Ascending aorta (tissue), 2 donors: ENCODE measurements around the gene MYO9A. TPM values are rescaled to one million over a fixed set of nuclear protein-coding genes. Genes with fewer than 3 reads are reported as not detected.

Experiments used
- DNase-seq, 2 donors: peaks; one replicate each; pipeline ENCODE4 v3.0.0-alpha.2; 2019; ENCODE audit warnings: low spot score in 2 of 2
- H3K27ac ChIP-seq, 2 donors: fragments of 200-600 bp; sonication (generic); one replicate each; pipeline ENCODE4 v1.5.1; 2016 to 2017; ENCODE audit warnings: mild to moderate bottlenecking in 1 of 2
- H3K27me3 ChIP-seq: fragments of 200-600 bp; sonication (generic); one replicate; pipeline ENCODE4 v1.5.1; 2017
- H3K36me3 ChIP-seq, 2 donors: fragments of 200-600 bp; sonication (generic); one replicate each; pipeline ENCODE4 v1.5.1; 2016
- H3K4me1 ChIP-seq, 2 donors: fragments of 200-600 bp; sonication (generic); one replicate each; pipeline ENCODE4 v1.5.1; 2016 to 2017; ENCODE audit warnings: mild to moderate bottlenecking in 1 of 2
- H3K4me3 ChIP-seq, 2 donors: fragments of 200-600 bp; sonication (generic); one replicate each; pipeline ENCODE4 v1.5.1; 2016 to 2017; ENCODE audit warnings: mild to moderate bottlenecking in 1 of 2
- H3K9me3 ChIP-seq, 2 donors: fragments of 200-600 bp; sonication (generic); one replicate each; pipeline ENCODE4 v1.5.1; 2016
- CTCF ChIP-seq, 3 experiments: fragments of 200-600 bp in 2 of 3; fragments of 450-650 bp in 1 of 3; sonication (generic) in 2 of 3; IDR thresholded peaks; one replicate each; pipeline ENCODE4 v1.5.1; 2016 to 2019; ENCODE audit warnings: antibody characterized with exemption in 3 of 3, mild to moderate bottlenecking in 1 of 3, moderate library complexity in 1 of 3
- intact Hi-C: fragments of 100-400 bp; cut with DNase I; formaldehyde crosslinking; loops from one replicate; pipeline ENCODE4 v1.15.1; 2023
- total RNA-seq: library from RNA; depleted of rRNA; stranded (reverse); fragments of >200 nt; gene quantifications from one replicate; pipeline ENCODE4 v1.1.0, GENCODE V29; 2016

Gene MYO9A
- total RNA-seq, 1 donor from 2014 or later, result 128 TPM

- no peak for DNase-seq
- Histone ChIP-seq H3K9me3 (no peaks in the 10 kb centered on the region), H3K36me3 (peaks cover 0 to 21% of the 10 kb centered on the region in 2 donors), H3K4me3 (no peak overlapping the region), H3K27me3 (no peaks in the 10 kb centered on the region), H3K4me1 (no peaks in the 10 kb centered on the region), H3K27ac (no peak overlapping the region)
- TF ChIP-seq CTCF (IDR thresholded peaks at IDR 0.05), result no peak
- intact Hi-C loops, result no loop called here
Measured at GRCh38 chr15:71975816-71976150, 142.2 kb downstream of the MYO9A start.

GRCh38 chr15:71974211-71974610 lies 143.7 kb downstream of the MYO9A start:
- no peaks in the 10 kb centered on the region for H3K9me3 ChIP-seq
- no peak overlapping the region for H3K4me3 ChIP-seq
- intact Hi-C loops, result no loop called here
- H3K36me3 ChIP-seq, result peaks cover 0 to 21% of the 10 kb centered on the region in 2 donors
- H3K4me1 ChIP-seq, result no peaks in the 10 kb centered on the region
- no peak overlapping the region for H3K27ac ChIP-seq
- DNase-seq, result no peak
- no peaks in the 10 kb centered on the region for H3K27me3 ChIP-seq
- no peak for TF ChIP-seq CTCF (IDR thresholded peaks at IDR 0.05)

GRCh38 chr15:71973366-71973765 lies 144.6 kb downstream of the MYO9A start:
- H3K36me3 ChIP-seq, result peaks cover 0 to 21% of the 10 kb centered on the region in 2 donors
- no peak for DNase-seq

GRCh38 chr15:71971905-71972304 lies 146.0 kb downstream of the MYO9A start:
- no peak for TF ChIP-seq CTCF (IDR thresholded peaks at IDR 0.05)
- Histone ChIP-seq H3K27ac (no peak overlapping the region), H3K9me3 (no peaks in the 10 kb centered on the region), H3K36me3 (peaks cover 5 to 11% of the 10 kb centered on the region in 2 donors), H3K4me3 (no peak overlapping the region), H3K27me3 (no peaks in the 10 kb centered on the region), H3K4me1 (no peaks in the 10 kb centered on the region)
- intact Hi-C loops, result no loop called here
- DNase-seq, result no peak

More at GRCh38 chr15:71973366-71973765, 144.6 kb downstream of the MYO9A start:
- intact Hi-C loops, result no loop called here
- H3K4me1 ChIP-seq, result no peaks in the 10 kb centered on the region
- H3K4me3 ChIP-seq, result no peak overlapping the region
- H3K9me3 ChIP-seq, result no peaks in the 10 kb centered on the region
- no peak overlapping the region for H3K27ac ChIP-seq
- H3K27me3 ChIP-seq, result no peaks in the 10 kb centered on the region
- no peak for TF ChIP-seq CTCF (IDR thresholded peaks at IDR 0.05)

GRCh38 chr15:71970435-71970834 lies 147.5 kb downstream of the MYO9A start:
- Histone ChIP-seq H3K27ac (no peak overlapping the region), H3K4me3 (no peak overlapping the region), H3K4me1 (no peaks in the 10 kb centered on the region), H3K9me3 (no peaks in the 10 kb centered on the region), H3K36me3 (peaks cover 5 to 11% of the 10 kb centered on the region in 2 donors), H3K27me3 (no peaks in the 10 kb centered on the region)
- no peak for DNase-seq
- intact Hi-C loops, result no loop called here
- TF ChIP-seq CTCF (IDR thresholded peaks at IDR 0.05), result no peak

GRCh38 chr15:71962537-71962936 lies 155.4 kb downstream of the MYO9A start:
- no peak overlapping the region for H3K4me3 ChIP-seq
- no peaks in the 10 kb centered on the region for H3K27me3 ChIP-seq
- H3K9me3 ChIP-seq, result no peaks in the 10 kb centered on the region
- intact Hi-C loops, result no loop called here
- H3K4me1 ChIP-seq, result no peaks in the 10 kb centered on the region
- no peak overlapping the region for H3K27ac ChIP-seq
- peaks cover under 1 to 12% of the 10 kb centered on the region in 2 donors for H3K36me3 ChIP-seq
- DNase-seq, result no peak
- TF ChIP-seq CTCF (IDR thresholded peaks at IDR 0.05), result no peak
